PC-3 (cell line): ENCODE data around the gene ULBP1. TPM values are rescaled to one million over a fixed set of nuclear protein-coding genes. Genes with fewer than 3 reads are reported as not detected.

Experiments
- ATAC-seq: fragments of 200-7000 bp; cut with Tn5 transposase; 2 replicates; pipeline ENCODE4 v1.9.1; 2020; ENCODE audit warnings: mild to moderate bottlenecking, moderate library complexity
- BruUV-seq: library from RNA; stranded (reverse); fragments of 400-500 nt; replicated peaks from 2 replicates; lab custom pipeline; 2021; lab: Mats Ljungman, UMichigan
- CTCF ChIA-PET: fragments of 300-600 bp; sonication (Branson Sonifier 250); formaldehyde crosslinking; loops from one replicate; lab custom pipeline; 2022; ENCODE audit warnings: antibody characterized with exemption; lab: Charles Lee
- POLR2A ChIA-PET: fragments of 300-600 bp; sonication (Branson Sonifier 250); formaldehyde crosslinking; loops from one replicate; lab custom pipeline; 2022; ENCODE audit warnings: antibody characterized with exemption; ENCODE audit not compliant: unreplicated experiment; lab: Charles Lee
- DNase-seq: peaks from one replicate; pipeline ENCODE4 v3.0.0-alpha.2; 2015
- H2AFZ ChIP-seq: fragments of 300-600 bp; sonication (generic); 2 replicates; pipeline ENCODE4 v1.6.0; 2016; ENCODE audit warnings: antibody characterized with exemption, low read length
- H3F3A ChIP-seq: fragments of 300-600 bp; sonication (generic); one replicate; pipeline ENCODE4 v1.6.0; 2017; ENCODE audit warnings: antibody characterized with exemption, low read length, control low read depth, mild to moderate bottlenecking; ENCODE audit not compliant: unreplicated experiment
- H3K27ac ChIP-seq: fragments of 300-600 bp; sonication (generic); 2 replicates; pipeline ENCODE4 v1.5.1; 2016; ENCODE audit warnings: mild to moderate bottlenecking, low read length
- H3K27me3 ChIP-seq: fragments of 300-600 bp; sonication (generic); 2 replicates; pipeline ENCODE4 v1.6.1; 2016; ENCODE audit warnings: low read length, mixed read lengths
- H3K36me3 ChIP-seq: fragments of 300-600 bp; sonication (generic); 2 replicates; pipeline ENCODE4 v1.6.1; 2016; ENCODE audit warnings: low read depth, mixed run types, low read length, mixed read lengths
- H3K4me1 ChIP-seq: fragments of 300-600 bp; sonication (generic); 2 replicates; pipeline ENCODE4 v1.5.1; 2016; ENCODE audit warnings: low read length; ENCODE audit not compliant: insufficient read depth
- H3K4me2 ChIP-seq: fragments of 300-600 bp; sonication (generic); 2 replicates; pipeline ENCODE4 v1.6.0; 2016; ENCODE audit warnings: low read length
- H3K4me3 ChIP-seq: fragments of 300-600 bp; sonication (generic); 2 replicates; pipeline ENCODE4 v1.5.1; 2016; ENCODE audit warnings: mild to moderate bottlenecking, low read length, mixed read lengths
- H3K79me2 ChIP-seq: fragments of 300-600 bp; sonication (generic); 2 replicates; pipeline ENCODE4 v1.6.1; 2017; ENCODE audit warnings: low read length, mixed read lengths
- H3K9ac ChIP-seq: fragments of 300-600 bp; sonication (generic); 2 replicates; pipeline ENCODE4 v1.6.0; 2016; ENCODE audit warnings: mild to moderate bottlenecking, low read length
- H3K9me2 ChIP-seq: fragments of 300-600 bp; sonication (generic); replicated peaks from 2 replicates; pipeline ENCODE4 v1.6.1; 2016; ENCODE audit warnings: mixed run types, low read length, mixed read lengths
- H3K9me3 ChIP-seq: fragments of 300-600 bp; sonication (generic); 2 replicates; pipeline ENCODE4 v1.6.1; 2016; ENCODE audit warnings: low read length, mixed read lengths
- H4K20me1 ChIP-seq: fragments of 300-600 bp; sonication (generic); 2 replicates; pipeline ENCODE4 v1.6.1; 2016; ENCODE audit warnings: low read length, mixed read lengths
- EZH2 ChIP-seq: fragments of 300-600 bp; sonication (generic); IDR thresholded peaks from one replicate; pipeline ENCODE4 v1.6.1; 2017; ENCODE audit warnings: antibody characterized with exemption, mild to moderate bottlenecking, low read length; ENCODE audit not compliant: unreplicated experiment
- EZH2phosphoT487 ChIP-seq: fragments of 300-600 bp; sonication (generic); IDR thresholded peaks from 2 replicates; pipeline ENCODE4 v1.6.1; 2018; ENCODE audit warnings: mild to moderate bottlenecking, antibody characterized with exemption, low read length, borderline replicate concordance
- intact Hi-C: fragments of 100-400 bp; cut with micrococcal nuclease; formaldehyde crosslinking; loops from 2 replicates; pipeline ENCODE4 v1.9.0; 2023
- total RNA-seq: library from RNA; depleted of rRNA; stranded (reverse); fragments of >200 nt; gene quantifications from 2 replicates; pipeline ENCODE4 v1.2.3, GENCODE V29; 2014
- TF ChIP-seq, protein P1 (sequence below): fragments of 300-600 bp; sonication (generic); conservative IDR thresholded peaks from 2 replicates; pipeline ENCODE4 v1.5.1; 2017; ENCODE audit warnings: antibody characterized with exemption, low read depth, mild to moderate bottlenecking, low read length

The ULBP1 gene
- total RNA-seq, 1 experiment from 2014 or later, result 0.87 TPM

DNA sequence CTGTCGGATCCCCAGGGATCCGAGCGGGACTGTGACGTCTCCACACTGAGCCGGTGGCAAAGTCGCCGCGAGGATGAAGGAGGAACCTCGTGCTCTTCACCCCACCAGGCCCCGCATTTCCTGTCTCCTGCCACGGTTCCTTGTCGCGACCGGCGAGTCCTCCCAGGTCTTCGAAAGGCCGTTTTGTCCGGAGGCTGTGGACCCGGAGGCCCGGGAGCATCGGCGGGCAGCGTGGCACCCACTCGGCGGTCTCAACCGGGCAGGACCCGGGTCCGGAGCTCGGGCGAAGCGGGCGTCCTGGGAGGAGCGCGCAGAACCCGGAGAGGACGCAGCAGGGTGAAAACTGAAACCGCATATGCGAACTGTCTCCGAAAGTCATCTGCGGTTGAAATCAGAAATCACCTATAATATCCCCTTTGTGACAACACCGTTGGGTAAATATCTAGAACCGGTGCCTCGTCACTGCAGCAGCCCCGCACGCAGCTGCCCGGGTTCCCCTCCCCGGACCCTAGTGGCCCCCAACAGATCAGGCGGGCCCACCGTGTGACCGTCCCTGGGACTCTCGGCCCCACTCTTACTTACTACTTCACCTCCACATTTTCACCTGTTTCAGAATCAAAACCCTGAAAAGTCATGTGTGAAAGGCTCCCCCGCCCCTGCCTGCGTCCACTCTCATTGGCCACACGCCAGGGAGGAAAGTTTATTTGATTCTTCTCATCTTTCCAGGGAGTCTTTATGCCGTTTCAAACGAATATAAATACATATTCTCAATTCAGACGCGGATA, 25.0 kb upstream of the ULBP1 start:
- peak overlapping the region; percentile 66 for H3K9ac ChIP-seq
- no peaks in the 10 kb centered on the region for H4K20me1 ChIP-seq
- H2AFZ ChIP-seq, result peak overlapping the region; percentile 92
- H3K9me3 ChIP-seq, result no peaks in the 10 kb centered on the region
- no peak overlapping the region for H3K27ac ChIP-seq
- peaks cover 18% of the 10 kb centered on the region; the same call in 1 of the 2 replicates for H3K4me1 ChIP-seq
- H3K9me2 ChIP-seq, result no peaks in the 10 kb centered on the region
- CTCF ChIA-PET, result no interaction called here
- no peaks in the 10 kb centered on the region for H3F3A ChIP-seq
- H3K4me2 ChIP-seq, result peak overlapping the region; percentile 98
- H3K36me3 ChIP-seq, result no peaks in the 10 kb centered on the region
- TF ChIP-seq, protein P1, sequence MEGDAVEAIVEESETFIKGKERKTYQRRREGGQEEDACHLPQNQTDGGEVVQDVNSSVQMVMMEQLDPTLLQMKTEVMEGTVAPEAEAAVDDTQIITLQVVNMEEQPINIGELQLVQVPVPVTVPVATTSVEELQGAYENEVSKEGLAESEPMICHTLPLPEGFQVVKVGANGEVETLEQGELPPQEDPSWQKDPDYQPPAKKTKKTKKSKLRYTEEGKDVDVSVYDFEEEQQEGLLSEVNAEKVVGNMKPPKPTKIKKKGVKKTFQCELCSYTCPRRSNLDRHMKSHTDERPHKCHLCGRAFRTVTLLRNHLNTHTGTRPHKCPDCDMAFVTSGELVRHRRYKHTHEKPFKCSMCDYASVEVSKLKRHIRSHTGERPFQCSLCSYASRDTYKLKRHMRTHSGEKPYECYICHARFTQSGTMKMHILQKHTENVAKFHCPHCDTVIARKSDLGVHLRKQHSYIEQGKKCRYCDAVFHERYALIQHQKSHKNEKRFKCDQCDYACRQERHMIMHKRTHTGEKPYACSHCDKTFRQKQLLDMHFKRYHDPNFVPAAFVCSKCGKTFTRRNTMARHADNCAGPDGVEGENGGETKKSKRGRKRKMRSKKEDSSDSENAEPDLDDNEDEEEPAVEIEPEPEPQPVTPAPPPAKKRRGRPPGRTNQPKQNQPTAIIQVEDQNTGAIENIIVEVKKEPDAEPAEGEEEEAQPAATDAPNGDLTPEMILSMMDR, result no peak
- TF ChIP-seq EZH2phosphoT487 (no peak), EZH2 (no peak)
- BruUV-seq, result no TSS peak
- H3K4me3 ChIP-seq, result peak overlapping the region; percentile 80
- DNase-seq (peak; percentile 27), ATAC-seq (0 out of 2 replicates have a peak, but pooled peaks have one; percentile 2)
- H3K79me2 ChIP-seq, result no peaks in the 10 kb centered on the region
- H3K27me3 ChIP-seq, result no peaks in the 10 kb centered on the region
- POLR2A ChIA-PET, result no interaction called here
- intact Hi-C loops, result no loop called here

DNA sequence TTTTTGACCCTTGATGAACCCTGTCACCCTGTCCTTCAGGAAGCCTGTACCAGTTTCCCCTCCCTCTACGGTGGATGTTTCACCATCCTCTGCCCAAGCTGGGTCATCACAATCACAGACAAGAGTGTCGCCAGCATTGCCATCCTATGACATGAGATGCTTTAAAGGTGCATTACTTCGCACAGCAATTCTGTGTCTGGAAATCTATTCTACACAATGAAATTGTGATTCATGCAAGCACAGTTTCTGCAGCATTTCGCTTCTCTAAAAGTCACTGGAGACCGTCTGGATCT, 24.4 kb upstream of the ULBP1 start:
- Histone ChIP-seq H3K36me3 (no peaks in the 10 kb centered on the region), H3K4me2 (peak overlapping the region; percentile 98), H3K79me2 (no peaks in the 10 kb centered on the region), H4K20me1 (no peaks in the 10 kb centered on the region), H3K4me3 (peak overlapping the region; percentile 80), H3K9ac (no peak overlapping the region), H3K27me3 (no peaks in the 10 kb centered on the region), H3K27ac (no peak overlapping the region), H3K9me3 (no peaks in the 10 kb centered on the region), H3K4me1 (peaks cover 18% of the 10 kb centered on the region; the same call in 1 of the 2 replicates), H3K9me2 (no peaks in the 10 kb centered on the region), H3F3A (no peaks in the 10 kb centered on the region), H2AFZ (peak overlapping the region; percentile 92; the same call in 1 of the 2 replicates)
- ChIA-PET POLR2A (no interaction called here), CTCF (no interaction called here)
- no peak for DNase-seq
- no TSS peak for BruUV-seq
- TF ChIP-seq EZH2 (no peak), EZH2phosphoT487 (no peak)
- TF ChIP-seq, protein P1, result no peak
- intact Hi-C loops, result no loop called here
- no peak for ATAC-seq
